Uterus (tissue), 2 donors: ENCODE measurements around the gene MSH6.

Experiments
- CTCF ChIP-seq, 4 experiments: fragments of 200-600 bp in 2 of 4; fragments of 450-650 bp in 2 of 4; sonication (generic) in 2 of 4; IDR thresholded peaks; one replicate each; pipeline ENCODE4 v1.5.1; 2016 to 2019; ENCODE audit warnings: antibody characterized with exemption in 4 of 4, mild to moderate bottlenecking in 2 of 4, moderate library complexity in 1 of 4
- POLR2A ChIP-seq, 2 donors: fragments of 450-650 bp; IDR thresholded peaks; one replicate each; pipeline ENCODE4 v1.6.1; 2016; ENCODE audit warnings: antibody characterized with exemption in 2 of 2, mild to moderate bottlenecking in 1 of 2, moderate library complexity in 1 of 2

GRCh38 chr2:47838686-47839085, 55.7 kb downstream of the MSH6 start:
- TF ChIP-seq CTCF (IDR thresholded peaks at IDR 0.05) (no peak), POLR2A (IDR thresholded peaks at IDR 0.05) (no peak)
